Calu3 (cell line): Measurements from ENCODE around the gene CELF4. TPM values are rescaled to one million over a fixed set of nuclear protein-coding genes. Genes with fewer than 3 reads are reported as not detected.

ENCODE experiments used
- BruUV-seq: library from RNA; stranded (reverse); fragments of 400-500 nt; replicated peaks from 2 replicates; lab custom pipeline; 2021; lab: Mats Ljungman, UMichigan
- CTCF ChIA-PET: fragments of 300-600 bp; sonication (Branson Sonifier 250); formaldehyde crosslinking; loops from one replicate; lab custom pipeline; 2022; ENCODE audit warnings: antibody characterized with exemption; lab: Charles Lee
- DNase-seq: peaks from one replicate; pipeline ENCODE4 v3.0.0; 2022
- H3K27ac Mint-ChIP-seq: one replicate; pipeline ENCODE4 v1.8.0; 2022; ENCODE audit warnings: mixed read lengths; ENCODE audit not compliant: unreplicated experiment
- H3K27me3 Mint-ChIP-seq: one replicate; pipeline ENCODE4 v1.8.0; 2022; ENCODE audit warnings: mixed read lengths; ENCODE audit not compliant: unreplicated experiment
- H3K36me3 Mint-ChIP-seq: one replicate; pipeline ENCODE4 v1.8.0; 2022; ENCODE audit warnings: mild to moderate bottlenecking, moderate library complexity, mixed read lengths; ENCODE audit not compliant: insufficient read depth, unreplicated experiment
- H3K4me1 Mint-ChIP-seq: one replicate; pipeline ENCODE4 v1.8.0; 2022; ENCODE audit warnings: mild to moderate bottlenecking, low read depth, mixed read lengths; ENCODE audit not compliant: unreplicated experiment
- H3K4me3 Mint-ChIP-seq: one replicate; pipeline ENCODE4 v1.8.0; 2022; ENCODE audit warnings: mild to moderate bottlenecking, low read depth, moderate library complexity, mixed read lengths; ENCODE audit not compliant: unreplicated experiment
- H3K9me3 Mint-ChIP-seq: one replicate; pipeline ENCODE4 v1.8.0; 2022; ENCODE audit warnings: low read depth, mixed read lengths; ENCODE audit not compliant: unreplicated experiment
- CTCF ChIP-seq: fragments of 200-600 bp; IDR thresholded peaks from one replicate; pipeline ENCODE4 v1.8.0; 2022; ENCODE audit warnings: antibody characterized with exemption; ENCODE audit not compliant: unreplicated experiment
- intact Hi-C: fragments of 100-400 bp; cut with micrococcal nuclease; formaldehyde crosslinking; loops from one replicate; pipeline ENCODE4 v1.10.0; 2022; ENCODE audit not compliant: unreplicated experiment
- total RNA-seq: library from RNA; stranded (reverse); gene quantifications from 2 replicates; pipeline ENCODE4 v1.2.3, GENCODE V29; 2022

The CELF4 gene
- total RNA-seq, 1 experiment from 2014 or later: 7.8 TPM

- H3K36me3 Mint-ChIP-seq: no peaks in the 10 kb centered on the region
- peaks cover 97% of the 10 kb centered on the region for H3K27me3 Mint-ChIP-seq
- TF ChIP-seq CTCF: no peak
- H3K4me1 Mint-ChIP-seq: no peaks in the 10 kb centered on the region
- no TSS peak for BruUV-seq
- H3K9me3 Mint-ChIP-seq: no peaks in the 10 kb centered on the region
- CTCF ChIA-PET: no interaction called here
- no peak for DNase-seq
- H3K27ac Mint-ChIP-seq: no peak overlapping the region
- intact Hi-C loops: no loop called here
- H3K4me3 Mint-ChIP-seq: no peak overlapping the region
Measured at GRCh38 chr18:37375181-37375580, 190.4 kb downstream of the CELF4 start.

DNA sequence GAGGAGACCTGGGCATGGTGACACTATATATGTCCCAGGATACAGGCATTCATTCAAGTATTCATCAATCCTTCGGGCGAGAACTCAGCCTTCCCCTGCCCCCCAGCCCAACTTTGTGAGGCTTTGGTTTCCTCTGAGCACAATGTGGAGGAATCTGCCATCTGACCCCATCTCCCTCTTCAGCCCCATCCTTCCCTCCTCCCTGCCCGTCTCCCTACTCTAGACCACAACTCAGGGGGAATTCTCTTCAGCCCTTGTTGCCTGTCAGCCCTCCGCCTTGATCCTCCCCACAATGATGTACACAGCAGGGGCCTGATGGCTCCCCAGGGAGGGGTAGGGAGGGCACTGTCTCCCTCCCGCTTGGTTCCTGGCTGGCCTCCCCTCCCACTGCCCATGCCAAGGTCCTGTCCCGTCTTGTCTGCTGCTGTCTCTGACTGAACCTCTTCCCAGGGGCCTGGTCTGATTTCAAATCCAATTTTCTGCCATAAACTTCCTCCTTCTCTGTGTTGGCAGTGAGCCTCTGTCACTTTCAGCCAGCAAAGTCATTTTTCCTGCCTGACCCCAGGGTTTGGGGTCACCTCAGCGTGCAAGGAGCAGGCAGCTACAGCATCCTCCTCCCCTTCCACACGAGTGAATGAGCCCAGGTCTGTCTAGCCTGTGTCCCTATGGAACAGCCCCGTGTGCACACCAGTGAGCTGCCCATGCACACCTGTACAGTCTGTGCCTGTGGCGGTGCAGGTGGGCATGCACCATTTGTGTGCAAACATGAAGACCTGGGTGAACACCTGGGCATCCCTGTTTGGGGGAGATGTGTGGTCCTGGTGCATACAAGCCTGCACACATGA, 197.3 kb downstream of the CELF4 start:
- H3K36me3 Mint-ChIP-seq: no peaks in the 10 kb centered on the region
- TF ChIP-seq CTCF: no peak
- no TSS peak for BruUV-seq
- H3K9me3 Mint-ChIP-seq: no peaks in the 10 kb centered on the region
- peaks cover 99% of the 10 kb centered on the region for H3K27me3 Mint-ChIP-seq
- no peaks in the 10 kb centered on the region for H3K4me1 Mint-ChIP-seq
- CTCF ChIA-PET: no interaction called here
- H3K4me3 Mint-ChIP-seq: no peak overlapping the region
- intact Hi-C loops: no loop called here
- DNase-seq: no peak
- no peak overlapping the region for H3K27ac Mint-ChIP-seq

- no peak for DNase-seq
- Mint-ChIP-seq H3K9me3 (no peaks in the 10 kb centered on the region), H3K36me3 (no peaks in the 10 kb centered on the region), H3K4me1 (no peaks in the 10 kb centered on the region), H3K4me3 (no peak overlapping the region), H3K27ac (no peak overlapping the region), H3K27me3 (peaks cover 94% of the 10 kb centered on the region)
- intact Hi-C loops: no loop called here
- CTCF ChIA-PET: no interaction called here
- no TSS peak for BruUV-seq
- no peak for TF ChIP-seq CTCF
Measured at GRCh38 chr18:37364237-37364636, 201.4 kb downstream of the CELF4 start.

DNA sequence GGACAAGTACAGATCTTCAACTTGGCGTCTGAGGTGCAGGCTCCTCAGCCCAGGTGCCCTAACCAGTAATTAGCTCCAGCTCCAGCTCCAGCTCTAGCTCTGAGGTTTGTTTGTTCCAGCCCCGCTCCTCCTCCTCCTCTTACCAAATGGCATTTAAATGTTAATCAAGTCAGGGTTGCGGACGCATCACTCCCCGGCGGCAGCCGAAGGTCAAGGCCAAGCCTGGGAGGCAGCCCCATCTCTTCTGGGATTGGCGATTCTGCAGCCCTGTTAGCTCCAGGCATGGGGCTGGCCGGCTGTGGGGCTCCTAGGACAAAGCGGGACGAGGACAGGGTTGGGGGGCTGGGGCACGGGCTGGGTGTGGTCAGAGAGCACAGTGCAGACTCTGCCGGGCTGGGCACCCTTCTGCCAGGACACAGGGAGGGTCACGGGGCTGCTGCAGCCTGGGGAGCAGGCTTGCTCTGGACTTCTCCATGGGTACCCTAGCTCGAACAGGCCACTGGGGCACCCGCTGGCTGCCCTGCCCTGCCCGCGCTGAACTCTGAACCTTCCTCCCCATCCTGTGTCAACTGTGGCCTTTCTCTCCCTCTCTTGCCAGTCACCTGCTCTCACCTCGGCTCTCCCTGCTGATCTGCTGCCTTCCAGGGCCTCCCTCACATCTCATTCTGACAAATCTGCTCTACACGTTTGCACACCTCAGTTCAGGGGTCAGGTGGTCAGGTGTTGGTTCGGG, 203.3 kb downstream of the CELF4 start:
- Mint-ChIP-seq H3K27ac (no peak overlapping the region), H3K4me1 (no peaks in the 10 kb centered on the region), H3K9me3 (no peaks in the 10 kb centered on the region), H3K27me3 (peaks cover 94% of the 10 kb centered on the region), H3K4me3 (no peak overlapping the region), H3K36me3 (no peaks in the 10 kb centered on the region)
- no TSS peak for BruUV-seq
- DNase-seq: no peak
- CTCF ChIA-PET: interaction anchor here (1.3 kb wide), 1 partner anchor 10 kb away, joined by 3 read pairs; no protein-coding TSS in a partner anchor
- TF ChIP-seq CTCF: no peak
- intact Hi-C loops: no loop called here
